NCI-H1694 treated with DMSO at 0.1 percent for 48 hours (cell line): Measurements from ENCODE around the gene TBC1D22A.
"Not testable (repeated sequence)": the region's sequence is repeated elsewhere in the genome, so short reads cannot be mapped to it uniquely, and the experiment has no call there.

Experiments used
- DNase-seq: peaks from one replicate; lab custom pipeline; 2025; lab: John Stamatoyannopoulos, UW

Gene TBC1D22A

GRCh38 chr22:47168900-47169800 is 406.7 kb downstream of the TBC1D22A start:
- DNase-seq: no peak

GRCh38 chr22:47169801-47170140 is 407.3 kb downstream of the TBC1D22A start:
- no peak for DNase-seq

DNA sequence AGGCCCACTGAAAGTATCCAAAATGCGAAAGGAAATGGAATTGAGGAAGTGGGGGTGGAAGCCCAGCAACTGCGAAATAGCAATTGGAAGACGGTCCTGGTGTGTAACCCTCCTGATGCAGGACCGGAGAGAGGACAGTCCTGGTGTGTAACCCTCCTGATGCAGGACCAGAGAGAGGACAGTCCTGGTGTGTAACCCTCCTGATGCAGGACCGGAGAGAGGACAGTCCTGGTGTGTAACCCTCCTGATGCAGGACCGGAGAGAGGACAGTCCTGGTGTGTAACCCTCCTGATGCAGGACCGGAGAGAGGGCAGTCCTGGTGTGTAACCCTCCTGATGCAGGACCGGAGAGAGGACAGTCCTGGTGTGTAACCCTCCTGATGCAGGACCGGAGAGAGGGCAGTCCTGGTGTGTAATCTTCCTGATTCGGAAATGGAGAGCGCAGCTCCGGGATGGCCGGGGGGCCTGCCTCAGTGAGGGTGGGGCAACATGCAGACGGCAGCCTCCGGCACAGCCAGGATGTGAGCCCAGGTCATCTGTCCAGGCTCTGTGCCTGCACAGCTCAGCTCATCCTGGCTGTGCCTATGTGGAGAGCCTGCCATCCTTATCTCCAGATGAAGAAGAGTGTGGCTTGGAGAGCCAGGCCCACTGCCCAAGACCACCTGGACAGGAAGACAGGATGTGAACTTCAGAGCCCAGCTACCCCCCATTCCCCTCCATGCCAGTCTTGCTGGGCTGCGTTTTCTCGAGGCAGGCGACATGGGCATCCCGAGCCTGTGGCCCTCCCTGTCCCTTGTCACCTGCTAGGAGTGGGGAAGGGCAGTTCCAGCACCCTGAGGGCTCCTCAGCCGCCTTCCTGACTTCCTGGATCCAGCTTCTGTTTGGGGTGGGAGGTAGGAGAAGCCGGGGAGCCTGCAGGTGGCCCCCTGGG is 408.3 kb downstream of the TBC1D22A start:
- DNase-seq: not testable (repeated sequence)

DNA sequence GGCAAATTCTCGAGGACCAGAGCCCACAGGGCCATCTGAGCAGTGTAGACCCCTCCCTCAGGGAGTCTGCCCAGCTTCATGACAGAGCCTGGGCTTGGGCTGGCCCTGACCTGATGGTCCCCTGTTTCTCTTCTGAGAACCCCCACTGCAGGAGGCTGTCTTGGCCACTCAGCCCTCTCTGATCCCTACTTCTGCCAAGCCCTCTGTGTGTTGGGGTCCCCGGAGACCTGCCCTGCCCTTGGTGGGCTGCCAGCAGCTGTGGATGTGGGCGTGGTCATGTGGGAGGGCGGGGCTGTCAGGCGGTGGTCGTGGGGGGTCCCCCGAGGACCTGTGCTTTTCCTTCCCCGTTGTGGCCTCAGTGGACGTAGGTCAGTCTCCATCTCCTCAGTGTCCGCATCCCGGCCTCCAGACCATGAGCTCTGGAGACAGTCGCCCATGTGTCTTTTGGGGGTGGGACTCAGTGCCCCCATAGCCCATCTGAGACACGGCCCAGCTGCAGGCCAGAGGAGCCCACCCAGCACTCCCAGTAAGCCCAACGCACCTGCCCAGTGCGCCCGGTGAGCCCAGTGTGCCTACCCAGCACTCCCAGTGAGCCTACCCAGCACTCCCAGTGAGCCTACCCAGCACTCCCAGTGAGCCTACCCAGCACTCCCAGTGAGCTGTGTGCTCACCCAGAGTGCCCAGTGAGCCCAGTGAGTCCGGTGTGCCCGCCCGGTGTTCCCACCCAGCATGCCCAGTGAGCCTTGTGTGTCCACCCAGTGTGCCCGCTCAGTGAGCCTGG is 409.2 kb downstream of the TBC1D22A start:
- DNase-seq: no peak

DNA sequence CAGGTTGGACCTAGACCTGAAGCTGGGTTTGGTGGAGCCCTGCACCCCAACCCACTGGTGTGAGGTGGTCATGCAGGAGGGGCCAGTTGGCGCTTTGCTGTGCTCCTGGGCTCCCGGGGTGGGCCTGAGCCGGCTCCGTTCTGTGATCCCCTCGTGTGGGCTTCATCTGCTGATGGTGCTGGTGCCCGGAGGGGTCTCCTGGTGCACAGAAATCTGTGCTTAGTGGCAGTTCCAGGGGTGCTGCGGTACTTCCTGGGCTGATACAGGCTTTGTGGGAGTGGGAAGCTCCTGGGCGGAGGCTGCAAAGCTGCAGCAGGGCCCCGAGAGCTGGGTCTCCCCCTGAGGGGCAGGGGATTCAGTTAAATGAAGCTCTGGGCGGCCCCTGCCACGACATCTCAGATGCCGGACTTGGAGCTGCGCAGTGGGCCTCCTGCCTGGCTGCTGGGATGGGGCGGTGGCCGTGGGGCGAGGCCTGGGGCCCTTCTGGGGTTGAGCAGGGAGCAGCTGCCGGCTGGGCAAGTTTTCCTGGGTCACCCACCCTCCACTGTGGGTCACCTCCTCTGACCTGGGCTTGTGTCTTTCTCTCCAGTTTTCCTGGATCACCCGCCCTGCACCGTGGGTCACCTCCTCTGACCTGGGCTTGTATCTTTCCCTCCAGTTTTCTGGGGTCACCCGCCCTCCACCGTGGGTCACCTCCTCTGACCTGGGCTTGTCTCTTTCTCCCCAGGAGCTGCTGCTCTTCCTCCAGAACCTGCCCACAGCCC is 410.5 kb downstream of the TBC1D22A start:
- DNase-seq: no peak

- DNase-seq: no peak
These were observed 411.1 kb downstream of the TBC1D22A start for GRCh38 chr22:47173535-47174021.

DNA sequence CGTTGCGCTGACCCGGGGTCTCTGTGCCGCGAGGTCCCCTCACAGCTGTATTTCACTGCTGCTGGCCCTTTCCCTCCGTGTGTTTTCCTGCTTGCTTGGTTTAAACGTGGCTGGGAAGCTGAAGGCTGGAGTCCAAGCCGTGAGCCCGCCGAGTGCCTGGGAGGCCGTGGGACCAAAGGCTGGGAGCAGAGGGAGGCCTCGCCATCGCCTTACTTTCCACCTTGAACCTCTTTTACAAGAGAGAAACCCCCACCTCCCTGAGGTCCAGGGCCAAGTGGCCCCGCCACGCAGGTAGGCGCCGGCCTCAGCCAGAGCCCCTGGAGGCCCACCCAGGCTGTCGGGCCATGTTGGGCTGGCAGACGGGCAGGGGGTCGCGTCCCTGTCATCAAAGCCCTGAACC is 411.6 kb downstream of the TBC1D22A start:
- DNase-seq: no peak

DNA sequence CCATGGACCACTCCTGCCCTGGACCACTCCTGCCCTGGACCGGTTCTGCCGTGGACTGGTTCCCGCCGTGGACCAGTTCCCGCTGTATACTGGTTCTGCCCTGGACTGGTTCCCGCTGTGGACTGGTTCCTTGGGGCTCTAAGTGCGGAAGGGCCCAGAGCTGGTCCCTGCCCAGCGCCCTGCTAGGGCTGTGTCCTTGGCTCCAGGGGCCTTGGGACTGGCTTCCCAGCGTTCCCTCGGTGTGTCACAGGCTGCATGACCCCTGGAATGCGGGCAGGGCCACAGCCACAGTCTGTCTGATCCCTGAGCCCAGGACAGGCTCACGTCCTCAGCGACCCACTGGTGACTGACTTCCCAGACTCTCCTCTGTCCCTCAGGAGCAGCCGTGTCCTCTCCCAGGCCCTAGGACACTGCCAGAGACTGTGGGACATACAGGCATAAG is 412.2 kb downstream of the TBC1D22A start:
- no peak for DNase-seq

GRCh38 chr22:47175151-47176025 is 412.9 kb downstream of the TBC1D22A start:
- DNase-seq: no peak

DNA sequence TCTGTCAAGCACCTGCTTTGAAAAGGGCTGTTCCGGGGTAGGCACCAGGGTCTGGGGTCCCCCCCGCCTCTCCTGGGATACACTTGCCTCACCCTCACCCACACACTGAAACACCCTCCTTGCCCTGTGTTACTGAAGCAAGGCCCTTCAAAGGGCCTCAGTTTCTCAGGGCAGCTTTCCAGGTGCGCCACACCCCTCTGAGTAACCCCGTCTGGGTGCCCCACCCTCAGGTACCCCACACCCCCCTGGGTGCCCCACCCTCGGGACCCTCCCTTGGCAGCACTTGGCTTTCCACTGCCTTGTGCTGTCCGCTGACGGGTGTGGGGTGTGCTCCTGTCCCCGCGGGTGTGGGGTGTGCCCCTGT is 413.6 kb downstream of the TBC1D22A start:
- DNase-seq: no peak

GRCh38 chr22:47176573-47177333 is 414.3 kb downstream of the TBC1D22A start:
- DNase-seq: no peak

DNA sequence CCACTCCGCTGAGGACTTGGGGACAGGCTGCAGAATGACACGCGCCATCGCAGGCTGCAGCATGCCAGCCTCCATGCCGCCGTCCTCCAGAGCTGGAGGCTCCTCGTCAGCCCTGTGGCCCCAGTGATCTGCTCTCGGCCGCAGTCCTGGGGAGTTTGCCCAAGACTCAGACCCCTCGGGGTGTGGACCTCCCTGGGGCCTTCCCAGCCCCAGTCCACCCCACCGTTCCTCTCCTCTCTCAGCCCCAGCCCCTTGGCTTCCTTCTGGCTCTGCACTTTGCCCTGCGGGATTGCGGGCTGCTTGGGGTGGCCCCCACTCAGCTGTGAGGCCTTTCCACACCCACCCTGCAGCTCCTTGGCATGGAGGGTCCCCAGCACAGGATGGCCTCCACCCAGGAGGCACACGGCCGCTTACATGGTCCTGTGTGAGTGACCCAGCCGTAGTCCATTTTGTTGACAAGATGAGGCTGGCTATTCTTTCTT is 414.9 kb downstream of the TBC1D22A start:
- no peak for DNase-seq

DNA sequence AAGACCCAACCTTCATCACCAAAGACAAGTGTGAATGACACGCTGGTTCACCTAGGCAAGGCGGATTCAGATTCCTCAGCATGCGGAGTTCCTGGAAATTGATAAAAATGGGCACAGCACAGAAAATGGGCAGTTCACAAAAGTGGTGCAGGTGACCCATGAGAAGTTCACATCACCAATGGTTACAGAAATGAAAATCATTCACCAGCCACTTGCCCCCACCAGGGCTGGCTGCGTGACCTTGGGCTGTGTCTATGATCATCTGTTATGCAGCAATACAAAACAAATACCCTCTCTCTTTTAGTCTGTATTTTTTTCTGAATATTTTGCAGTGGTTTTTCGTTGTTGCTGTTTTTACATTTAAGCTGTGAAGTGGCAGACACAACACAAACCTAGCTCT is 415.9 kb downstream of the TBC1D22A start:
- DNase-seq: no peak

DNA sequence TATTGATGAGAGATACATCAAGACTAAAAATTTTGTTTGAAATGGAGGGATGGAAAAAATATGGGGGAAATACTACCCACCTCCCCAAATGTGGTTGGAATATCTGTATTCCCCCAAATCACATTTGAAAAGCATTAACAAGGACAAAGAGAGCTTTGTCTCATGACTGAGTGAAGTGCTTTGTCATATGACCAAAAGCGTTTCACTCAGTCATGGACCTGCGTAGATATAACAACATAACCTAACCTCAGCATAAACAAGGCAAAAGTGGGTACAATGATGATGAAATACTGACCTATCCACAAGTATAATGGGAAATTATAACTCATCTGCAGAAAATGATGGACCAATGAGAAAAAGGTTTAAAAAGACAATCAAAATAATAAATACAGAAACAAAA is 418.3 kb downstream of the TBC1D22A start:
- DNase-seq: no peak

- DNase-seq: no peak
These were observed 424.9 kb downstream of the TBC1D22A start for GRCh38 chr22:47187176-47187957.

DNA sequence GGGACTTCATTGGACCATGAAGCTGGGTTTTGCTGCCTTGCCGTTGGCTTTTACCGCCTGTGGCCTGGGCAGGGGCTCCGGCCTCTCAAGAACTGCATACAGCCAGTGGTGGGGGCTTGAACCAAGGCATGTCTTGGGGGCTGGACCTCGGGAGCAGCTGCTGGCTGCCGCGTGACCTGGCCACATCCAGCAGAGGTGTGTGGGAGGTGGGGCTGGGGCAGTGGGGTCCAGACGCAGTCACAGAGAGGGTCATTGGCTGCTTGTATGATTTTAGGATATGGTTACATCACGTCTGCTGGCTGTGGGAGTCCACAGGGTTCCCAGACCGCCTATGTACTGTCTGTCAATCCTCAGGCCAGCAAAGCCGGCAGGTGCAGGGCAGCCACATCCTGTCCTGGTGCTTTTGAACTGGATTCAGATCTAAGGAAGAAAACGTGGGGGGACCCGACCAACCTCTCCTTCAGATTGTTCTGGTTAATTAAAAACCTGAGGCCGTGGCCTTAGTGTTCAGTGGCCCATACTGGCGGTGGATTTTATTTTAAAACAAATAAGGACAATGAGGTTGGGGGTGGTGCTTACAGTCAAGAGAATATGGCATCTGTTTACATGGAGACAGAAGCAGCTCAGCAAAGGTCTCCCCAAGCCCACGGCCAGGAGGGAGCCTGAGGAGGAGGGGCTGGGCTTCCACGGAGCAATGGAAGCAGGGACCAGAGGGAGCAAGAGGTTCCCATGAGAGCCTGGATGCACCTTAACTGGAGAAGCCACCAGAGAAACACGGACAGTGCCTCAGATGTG is 426.0 kb downstream of the TBC1D22A start:
- no peak for DNase-seq

DNA sequence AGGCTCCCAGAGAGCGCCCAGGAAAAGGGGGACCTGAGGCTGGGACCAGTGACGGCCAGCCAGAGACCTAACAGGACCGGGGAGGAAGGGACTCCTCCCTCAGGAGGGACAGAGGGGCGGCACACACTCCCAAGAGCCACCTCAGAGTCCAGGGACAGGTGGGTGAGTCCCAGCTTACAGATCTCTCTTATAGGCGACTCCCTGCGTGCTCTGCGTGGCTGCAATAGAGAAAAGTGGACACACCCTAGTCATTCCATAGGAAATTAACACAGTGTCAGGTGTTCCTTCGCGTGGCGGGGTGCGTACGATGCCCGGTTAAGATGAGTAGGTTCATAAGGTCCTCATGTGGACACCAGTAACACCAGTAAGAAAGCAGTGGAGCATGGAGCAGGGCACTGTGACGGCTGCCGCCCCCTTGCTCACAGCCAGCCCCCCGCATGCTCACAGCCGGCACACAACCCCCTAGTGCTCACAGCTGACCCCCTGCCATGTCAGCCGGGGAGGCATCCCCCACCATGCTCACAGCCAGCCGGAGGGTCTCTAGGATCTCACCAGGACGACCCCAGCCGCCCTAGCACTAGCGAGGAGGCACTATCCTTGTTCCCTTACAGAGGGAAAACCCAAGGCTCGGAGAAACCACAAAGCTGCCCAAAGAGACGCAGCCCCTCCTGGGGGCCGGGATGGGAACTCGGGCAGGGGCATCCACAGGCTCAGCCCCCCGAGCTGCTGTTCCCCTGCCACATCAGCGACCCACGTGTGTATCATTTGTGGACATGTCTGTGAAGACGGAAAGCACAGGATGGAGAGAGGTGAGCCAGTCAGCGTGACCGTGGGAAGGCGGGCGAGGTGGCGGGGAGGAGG is 426.8 kb downstream of the TBC1D22A start:
- no peak for DNase-seq
